CD4-positive, alpha-beta T cell treated with Interleukin-4 for 4 hours (primary cell): ENCODE data around the gene NME5.

Experiments used
- DNase-seq: peaks from one replicate; pipeline ENCODE4 v3.0.0-alpha.2; 2020

The NME5 gene

GRCh38 chr5:138129347-138129746 lies 9.9 kb downstream of the NME5 start:
- no peak for DNase-seq

DNA sequence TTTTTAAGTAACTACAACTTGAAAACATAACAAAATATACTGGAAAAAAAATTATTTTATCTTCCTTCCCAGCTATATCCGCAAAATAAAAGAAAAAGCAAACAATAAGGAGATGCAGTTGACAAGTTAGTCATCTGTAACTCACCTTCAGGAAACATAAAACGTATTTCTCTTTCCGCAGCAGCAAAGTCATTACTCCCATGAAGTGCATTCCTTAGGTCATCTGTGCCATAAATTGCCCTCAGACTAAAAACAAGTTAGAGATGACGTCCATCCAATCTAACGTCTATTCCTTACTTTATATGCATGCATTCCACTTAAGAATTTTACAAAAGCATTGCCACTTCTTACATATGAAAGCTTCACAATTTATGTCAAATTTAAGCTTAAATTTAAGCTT lies 10.9 kb downstream of the NME5 start:
- DNase-seq = no peak

DNA sequence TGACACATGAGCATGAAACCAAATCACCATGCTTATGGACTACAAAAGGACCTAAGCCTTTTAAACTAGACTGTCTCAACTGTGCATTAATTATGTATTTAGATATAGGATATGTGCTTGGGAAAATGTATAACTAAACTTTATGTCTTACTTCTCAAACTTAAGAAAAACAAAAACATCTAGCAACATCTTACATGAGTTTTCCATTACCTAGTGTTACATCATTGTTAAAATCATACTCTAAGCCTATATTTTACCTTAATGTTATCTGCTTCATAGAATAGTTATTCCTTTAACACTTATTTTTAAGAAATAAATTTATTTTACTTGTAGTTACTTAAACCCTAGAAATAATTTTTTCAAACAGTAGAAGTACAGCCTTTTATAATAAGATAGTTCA lies 24.0 kb downstream of the NME5 start:
- no peak for DNase-seq

DNA sequence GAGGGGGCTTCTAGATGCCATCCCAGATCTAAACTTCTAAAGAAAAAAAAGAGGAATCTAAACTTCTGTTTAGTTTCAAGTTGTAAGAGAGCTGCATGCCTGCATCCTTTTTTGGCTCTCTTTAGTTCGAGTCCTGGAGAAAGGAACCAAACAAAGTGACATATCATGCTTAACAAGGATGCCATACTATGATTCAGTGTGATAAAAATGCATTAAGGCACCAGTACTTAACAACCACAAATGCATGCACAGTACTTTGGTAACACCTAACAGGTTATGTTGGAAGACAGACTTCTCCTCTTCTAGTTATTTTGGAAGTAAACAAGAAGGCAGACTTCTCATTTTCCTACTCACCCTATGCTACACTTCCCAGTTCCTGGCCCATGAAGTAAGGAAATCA lies 27.3 kb downstream of the NME5 start:
- DNase-seq = no peak

DNA sequence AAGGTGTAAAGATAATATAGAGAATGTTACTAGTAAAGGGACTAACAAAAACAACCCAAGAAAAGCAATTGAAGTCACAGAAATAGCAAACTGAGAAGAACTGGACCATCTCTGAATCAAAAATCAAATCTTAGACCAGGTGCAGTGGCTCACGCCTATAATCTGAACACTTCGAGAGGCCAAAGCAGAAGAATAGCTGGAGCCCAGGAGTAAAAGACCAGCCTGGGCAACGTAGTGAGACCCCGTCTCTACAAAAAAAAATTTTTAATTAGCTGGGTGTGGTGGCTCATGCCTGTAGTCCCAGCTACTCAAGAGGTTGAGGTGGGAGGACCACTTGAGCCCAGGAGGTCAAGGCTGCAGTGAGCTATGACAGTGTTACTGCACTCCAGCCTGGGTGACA lies 28.0 kb downstream of the NME5 start:
- DNase-seq = no peak

- no peak for DNase-seq
Observed at GRCh38 chr5:138110266-138110963, 28.8 kb downstream of the NME5 start.

DNA sequence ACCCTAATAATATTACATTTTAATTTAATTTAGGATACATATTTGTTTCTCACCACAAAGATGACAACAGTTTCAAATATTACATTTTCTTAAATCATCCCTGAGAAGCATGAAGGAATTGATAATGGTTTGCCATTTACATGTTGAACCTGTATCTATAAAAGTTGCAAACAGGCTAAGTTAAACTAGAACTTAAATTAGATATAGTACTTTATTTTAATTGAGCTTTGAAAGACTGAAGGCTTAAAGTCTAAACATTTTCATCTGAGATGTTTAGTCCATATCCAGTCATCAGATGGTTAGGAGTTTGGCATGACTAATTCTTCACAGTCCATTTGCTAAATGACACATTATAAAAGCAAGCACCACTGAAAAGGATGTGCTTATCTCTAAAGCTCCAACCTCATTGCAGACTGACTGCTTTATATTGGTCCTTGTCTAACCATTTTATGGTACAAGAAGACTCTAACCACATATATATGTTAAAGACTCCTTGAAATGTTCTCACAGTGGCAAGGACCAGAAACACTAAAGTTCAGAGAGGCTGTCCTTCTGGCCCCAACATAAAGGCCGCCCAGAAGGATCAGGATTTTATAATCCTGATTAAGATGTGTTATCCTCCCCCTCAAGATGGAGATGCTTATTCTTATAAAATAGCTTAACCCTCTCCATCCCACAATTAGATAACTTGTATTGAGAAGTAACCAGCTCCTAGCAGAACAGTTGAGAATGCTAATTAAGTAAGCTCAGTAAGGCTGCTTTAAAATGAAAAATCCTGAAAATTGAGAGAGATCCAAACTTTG lies 29.6 kb downstream of the NME5 start:
- DNase-seq = no peak

DNA sequence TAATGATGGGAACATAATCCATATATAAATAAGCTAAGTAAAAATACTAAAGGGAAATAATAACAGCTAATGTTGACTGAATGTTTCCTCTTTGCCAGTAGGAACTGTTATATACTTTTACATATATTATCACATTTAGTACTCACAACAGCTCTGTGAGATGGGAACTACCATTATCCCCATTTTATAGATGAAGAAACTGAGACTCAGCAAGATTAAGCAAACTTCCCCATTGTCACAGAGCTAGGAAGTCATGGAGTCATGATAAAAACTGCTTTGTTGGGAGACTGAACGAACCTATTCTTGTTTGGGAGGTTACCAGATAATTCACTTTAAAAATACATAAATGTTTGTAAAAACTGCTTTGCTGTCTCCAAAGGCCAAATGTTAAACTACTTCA lies 32.0 kb downstream of the NME5 start:
- no peak for DNase-seq

GRCh38 chr5:138105709-138106108 lies 33.5 kb downstream of the NME5 start:
- DNase-seq = no peak

DNA sequence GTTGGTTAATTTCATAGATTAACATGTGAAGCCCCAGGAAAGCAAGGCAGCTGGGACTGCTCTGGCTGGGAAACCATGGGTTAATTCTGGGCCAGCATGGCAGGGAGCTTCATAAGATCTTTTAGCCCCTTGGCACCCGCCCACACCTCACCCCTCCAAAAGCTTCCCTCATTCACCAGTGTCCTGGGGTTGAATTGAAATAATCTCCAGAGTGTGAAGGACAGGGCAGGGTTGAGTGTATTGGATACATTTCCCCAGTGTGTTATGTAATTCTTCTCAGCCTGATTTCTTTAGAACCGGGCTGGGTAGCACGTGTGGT lies 36.0 kb downstream of the NME5 start:
- no peak for DNase-seq

GRCh38 chr5:138102454-138103318 lies 36.5 kb downstream of the NME5 start:
- no peak for DNase-seq

GRCh38 chr5:138096997-138097828 lies 42.0 kb downstream of the NME5 start:
- no peak for DNase-seq

- DNase-seq = no peak
Observed at GRCh38 chr5:138096363-138096762, 42.9 kb downstream of the NME5 start.

DNA sequence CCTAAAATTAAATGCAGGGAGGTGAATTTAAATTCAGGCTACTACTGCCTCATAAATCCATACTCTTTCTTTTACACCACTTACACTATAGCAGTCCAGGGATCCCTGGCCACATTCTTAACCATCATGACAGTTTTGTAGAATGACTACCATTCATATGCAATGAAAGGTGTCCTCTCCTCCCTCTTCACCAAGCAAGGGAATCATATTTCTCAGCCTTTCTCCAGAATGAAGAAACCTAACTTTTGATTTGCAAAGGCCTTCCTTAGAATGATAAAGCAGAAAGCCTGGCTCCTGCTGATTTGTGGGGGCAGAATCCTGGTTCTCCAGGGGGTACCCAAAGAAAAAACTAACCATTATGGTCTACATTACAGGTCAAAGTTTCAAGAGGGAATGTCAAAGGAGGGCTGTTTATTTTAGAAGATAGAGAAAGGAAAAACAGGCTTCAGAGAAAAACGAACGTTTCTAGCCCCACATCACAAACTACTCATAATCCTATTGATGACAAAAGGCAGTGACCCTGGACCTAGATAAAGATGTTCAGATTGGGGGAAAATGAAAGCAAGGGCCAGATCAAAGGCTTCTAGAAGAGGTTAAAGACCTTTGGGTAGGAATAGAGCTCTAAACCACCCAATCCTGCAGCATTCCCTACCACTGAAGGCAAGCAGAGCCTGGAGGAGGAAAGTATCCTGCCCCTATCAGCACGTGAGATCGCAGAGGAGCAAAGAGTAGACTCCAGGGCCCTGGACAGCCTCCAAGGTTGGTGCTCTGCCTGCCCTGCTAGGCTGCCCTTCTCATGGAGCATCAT lies 43.9 kb downstream of the NME5 start:
- DNase-seq = no peak

DNA sequence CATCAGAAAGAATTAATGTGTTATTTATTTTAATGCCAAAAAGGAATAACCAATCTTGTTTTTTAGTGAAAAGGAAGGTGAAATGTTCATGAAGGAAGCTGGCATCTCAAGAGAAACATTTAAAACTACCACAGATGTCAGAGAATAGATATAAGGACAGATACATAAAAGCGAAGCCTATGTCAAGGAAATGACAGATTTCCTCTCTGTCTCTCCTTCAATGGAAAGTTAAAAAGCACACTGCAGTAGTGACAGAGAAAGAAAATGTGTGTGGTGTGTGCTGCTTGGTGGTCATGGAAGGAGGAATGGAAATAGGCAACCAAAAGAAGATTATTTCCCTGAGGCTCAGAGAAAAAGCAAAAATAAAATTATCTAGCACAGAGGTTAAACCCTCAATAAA lies 46.2 kb downstream of the NME5 start:
- no peak for DNase-seq

DNA sequence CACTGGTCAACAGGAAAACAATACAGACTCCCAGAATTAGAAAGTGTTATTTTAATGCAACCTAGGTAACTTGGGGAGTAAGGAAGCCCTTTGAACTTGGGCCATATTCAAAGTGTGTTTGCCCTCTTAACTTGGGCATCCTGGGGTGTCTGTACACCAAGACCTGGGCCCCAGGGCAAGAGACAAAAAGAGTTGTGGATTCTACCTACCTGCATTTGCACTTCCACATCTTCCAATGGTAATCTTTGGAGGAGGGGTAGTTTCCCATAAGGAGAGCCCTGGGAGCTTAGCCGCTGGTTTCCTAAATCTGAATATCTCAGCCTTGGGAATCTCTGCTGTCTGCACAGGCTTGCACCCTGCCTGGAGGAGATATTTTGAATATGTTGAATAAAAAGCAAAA lies 46.9 kb downstream of the NME5 start:
- no peak for DNase-seq

GRCh38 chr5:138091685-138092084 lies 47.5 kb downstream of the NME5 start:
- no peak for DNase-seq

GRCh38 chr5:138083702-138084101 lies 55.5 kb downstream of the NME5 start, which contains the start of gene WNT8A:
Gene WNT8A, plus strand, starts transcription at chr5:138084033. Its CDS starts 95 bp downstream, at chr5:138084128.
- no peak for DNase-seq

DNA sequence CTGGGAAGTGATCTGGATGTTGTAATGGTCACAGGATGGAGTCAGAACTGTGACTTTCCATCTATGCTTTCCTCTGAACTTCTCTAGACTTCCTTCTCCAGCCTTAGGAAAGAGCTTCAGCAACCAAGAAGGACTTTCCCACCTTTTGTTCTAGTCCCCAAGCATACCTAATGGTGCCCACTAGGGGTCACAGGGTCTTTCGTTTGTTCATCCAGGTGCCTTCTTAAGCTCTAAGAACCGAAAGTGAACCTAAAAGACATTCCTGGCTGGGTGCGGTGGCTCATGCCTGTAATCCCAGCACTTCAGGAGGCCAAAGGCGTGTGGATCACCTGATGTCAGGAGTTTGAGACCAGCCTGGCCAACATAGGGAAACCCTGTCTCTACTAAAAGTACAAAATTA lies 57.2 kb downstream of the NME5 start:
- no peak for DNase-seq

- no peak for DNase-seq
Observed at GRCh38 chr5:138078006-138078643, 61.1 kb downstream of the NME5 start.

- peak; percentile 50 for DNase-seq
Observed at GRCh38 chr5:138077064-138077696, 62.0 kb downstream of the NME5 start.
